ENCODE results near the gene HSD17B14. TPM values are rescaled to one million over a fixed set of nuclear protein-coding genes. Genes with fewer than 3 reads are reported as not detected.

HSD17B14 gene
- total and polyA plus RNA-seq, 9 of the 15 experiments (the other 6 are each of a cell fraction or from before 2014, with no cell fraction given), result 0.16 TPM; not detected in 8

GRCh38 chr19:48868114-48868886, 32.0 kb upstream of the HSD17B14 start, which contains the start of gene PLEKHA4 (continued):
- TF ChIP-seq NKRF (IDR thresholded peaks at IDR 0.05; ENCODE audit: borderline replicate concordance) (peak; percentile 74), DNMT1 (IDR thresholded peaks at IDR 0.05) (0 out of 2 replicates have a peak, but pooled peaks have one; percentile 61), MEIS2 (IDR thresholded peaks at IDR 0.05; ENCODE audit: partially characterized antibody) (no peak), PKNOX1 (IDR thresholded peaks at IDR 0.05) (peak; percentile 46; the same call in 1 of the 2 replicates), BRD9 (IDR thresholded peaks at IDR 0.05; ENCODE audit: low read depth, partially characterized antibody) (peak; percentile 90), GTF2A2 (tag; IDR thresholded peaks at IDR 0.05) (no peak), SNIP1 (IDR thresholded peaks at IDR 0.05; ENCODE audit: low read depth) (peak; percentile 48; the same call in 1 of the 2 replicates), BRCA1 (IDR thresholded peaks at IDR 0.05) (no peak), BRCA1 (CRISPR knock-in tag; IDR thresholded peaks at IDR 0.05) (no peak), HIVEP1 (CRISPR knock-in tag; IDR thresholded peaks at IDR 0.05) (no peak), HSF4 (CRISPR knock-in tag; IDR thresholded peaks at IDR 0.05; ENCODE audit: borderline replicate concordance) (no peak)
- TF ChIP-seq, protein P1, sequence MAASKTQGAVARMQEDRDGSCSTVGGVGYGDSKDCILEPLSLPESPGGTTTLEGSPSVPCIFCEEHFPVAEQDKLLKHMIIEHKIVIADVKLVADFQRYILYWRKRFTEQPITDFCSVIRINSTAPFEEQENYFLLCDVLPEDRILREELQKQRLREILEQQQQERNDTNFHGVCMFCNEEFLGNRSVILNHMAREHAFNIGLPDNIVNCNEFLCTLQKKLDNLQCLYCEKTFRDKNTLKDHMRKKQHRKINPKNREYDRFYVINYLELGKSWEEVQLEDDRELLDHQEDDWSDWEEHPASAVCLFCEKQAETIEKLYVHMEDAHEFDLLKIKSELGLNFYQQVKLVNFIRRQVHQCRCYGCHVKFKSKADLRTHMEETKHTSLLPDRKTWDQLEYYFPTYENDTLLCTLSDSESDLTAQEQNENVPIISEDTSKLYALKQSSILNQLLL (CRISPR knock-in tag; IDR thresholded peaks at IDR 0.05; ENCODE audit: borderline replicate concordance), result no peak
- TF ChIP-seq, protein P2, sequence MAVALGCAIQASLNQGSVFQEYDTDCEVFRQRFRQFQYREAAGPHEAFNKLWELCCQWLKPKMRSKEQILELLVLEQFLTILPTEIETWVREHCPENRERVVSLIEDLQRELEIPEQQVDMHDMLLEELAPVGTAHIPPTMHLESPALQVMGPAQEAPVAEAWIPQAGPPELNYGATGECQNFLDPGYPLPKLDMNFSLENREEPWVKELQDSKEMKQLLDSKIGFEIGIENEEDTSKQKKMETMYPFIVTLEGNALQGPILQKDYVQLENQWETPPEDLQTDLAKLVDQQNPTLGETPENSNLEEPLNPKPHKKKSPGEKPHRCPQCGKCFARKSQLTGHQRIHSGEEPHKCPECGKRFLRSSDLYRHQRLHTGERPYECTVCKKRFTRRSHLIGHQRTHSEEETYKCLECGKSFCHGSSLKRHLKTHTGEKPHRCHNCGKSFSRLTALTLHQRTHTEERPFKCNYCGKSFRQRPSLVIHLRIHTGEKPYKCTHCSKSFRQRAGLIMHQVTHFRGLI (CRISPR knock-in tag; IDR thresholded peaks at IDR 0.05), result no peak

Data from K562 (cell line).